Endothelial cell of umbilical vein (primary cell): ENCODE data around the gene PBOV1. TPM values are rescaled to one million over a fixed set of nuclear protein-coding genes. Genes with fewer than 3 reads are reported as not detected.

Experiments used
- BruUV-seq: library from RNA; stranded (reverse); fragments of 400-500 nt; replicated peaks from 2 replicates; lab custom pipeline; 2021; lab: Mats Ljungman, UMichigan
- CTCF ChIA-PET: fragments of 300-600, 350-600 bp; sonication (Branson Sonifier 250); formaldehyde crosslinking; loops from one replicate; lab custom pipeline; 2021; ENCODE audit warnings: antibody characterized with exemption, inconsistent platforms; lab: Charles Lee
- POLR2A ChIA-PET: fragments of 300-600, 350-600 bp; sonication (Branson Sonifier 250); formaldehyde crosslinking; loops from one replicate; lab custom pipeline; 2021; ENCODE audit warnings: antibody characterized with exemption, inconsistent platforms; lab: Charles Lee
- DNase-seq: peaks from one replicate; pipeline ENCODE4 v3.0.0-alpha.2; 2011; ENCODE audit warnings: low read depth, low spot score
- FAIRE-seq: peaks from 2 replicates; lab custom pipeline; 2011; peaks lifted over from hg19 to GRCh38; lab: Jason Lieb, UNC
- H2AFZ ChIP-seq: 2 replicates; pipeline ENCODE4 v1.6.0; 2012; ENCODE audit warnings: low read depth, low read length, control low read depth, inconsistent platforms
- H3K27ac ChIP-seq: 2 replicates; pipeline ENCODE4 v1.5.1; 2011; ENCODE audit warnings: low read depth, mild to moderate bottlenecking, control low read depth, low read length, moderate library complexity; ENCODE audit not compliant: insufficient read depth
- H3K27me3 ChIP-seq, 2 experiments: 2 replicates each; pipeline versions ENCODE4 v1.6.0 to v1.6.1; 2011; ENCODE audit warnings: low read length in 2 of 2, mixed read lengths in 1 of 2; ENCODE audit not compliant: control insufficient read depth in 2 of 2, insufficient read depth in 2 of 2
- H3K36me3 ChIP-seq, 2 experiments: 2 replicates in 1 of 2; 3 replicates in 1 of 2; pipeline ENCODE4 v1.5.1; 2011; ENCODE audit warnings: low read length in 2 of 2, mild to moderate bottlenecking in 1 of 2, moderate library complexity in 1 of 2; ENCODE audit not compliant: control insufficient read depth in 2 of 2, insufficient read depth in 2 of 2; ENCODE audit errors: extremely low read depth in 1 of 2
- H3K4me1 ChIP-seq: 3 replicates; pipeline ENCODE4 v1.5.1; 2011; ENCODE audit warnings: mild to moderate bottlenecking, low read length; ENCODE audit not compliant: control insufficient read depth, insufficient read depth; ENCODE audit errors: extremely low read depth
- H3K4me2 ChIP-seq: 2 replicates; pipeline ENCODE4 v1.6.1; 2011; ENCODE audit warnings: low read length, control low read depth, mixed read lengths; ENCODE audit not compliant: insufficient read depth
- H3K4me3 ChIP-seq, 3 experiments: fragments of 200-600 bp in 1 of 3; sonication (generic), shearing (Covaris generic) in 1 of 3; replicated peaks in 1 of 3; 2 replicates each; pipeline ENCODE4 v1.5.1; 2011 to 2016; ENCODE audit warnings: control low read depth in 3 of 3, low read length in 3 of 3, mild to moderate bottlenecking in 2 of 3, inconsistent platforms in 1 of 3, low read depth in 1 of 3, moderate library complexity in 1 of 3; ENCODE audit not compliant: insufficient read depth in 1 of 3
- H3K79me2 ChIP-seq: 2 replicates; pipeline ENCODE4 v1.6.0; 2012; ENCODE audit warnings: low read length, inconsistent platforms; ENCODE audit not compliant: control insufficient read depth, insufficient read depth
- H3K9ac ChIP-seq: replicated peaks from 2 replicates; pipeline ENCODE3; 2011; ENCODE audit warnings: low read length, control low read depth; ENCODE audit not compliant: insufficient read depth; ENCODE audit errors: extremely low read depth
- H3K9me1 ChIP-seq: replicated peaks from 3 replicates; pipeline ENCODE4 v1.6.0; 2011; ENCODE audit warnings: mild to moderate bottlenecking, low read length; ENCODE audit not compliant: control insufficient read depth, insufficient read depth; ENCODE audit errors: extremely low read depth
- H3K9me3 ChIP-seq: replicated peaks from 2 replicates; pipeline ENCODE4 v1.5.1; 2012; ENCODE audit warnings: low read length, inconsistent platforms; ENCODE audit not compliant: control insufficient read depth, insufficient read depth
- H4K20me1 ChIP-seq: replicated peaks from 2 replicates; pipeline ENCODE3; 2011; ENCODE audit warnings: mild to moderate bottlenecking, low read length; ENCODE audit not compliant: control insufficient read depth, insufficient read depth; ENCODE audit errors: extremely low read depth
- EZH2 ChIP-seq: IDR thresholded peaks from 2 replicates; pipeline ENCODE4 v1.6.1; 2012; ENCODE audit warnings: borderline replicate concordance, low read depth, mild to moderate bottlenecking, moderate library complexity, low read length, inconsistent platforms; ENCODE audit not compliant: severe bottlenecking
- FOS ChIP-seq: IDR thresholded peaks from 2 replicates; pipeline ENCODE4 v1.6.1; 2011; ENCODE audit warnings: mild to moderate bottlenecking, low read length, moderate library complexity, borderline replicate concordance; ENCODE audit not compliant: insufficient read depth
- GATA2 ChIP-seq: IDR thresholded peaks from 2 replicates; pipeline ENCODE4 v1.7.0; 2011; ENCODE audit warnings: low read depth, mild to moderate bottlenecking, moderate library complexity, mixed read lengths, low read length; ENCODE audit not compliant: insufficient read length, insufficient read depth
- JUN ChIP-seq: IDR thresholded peaks from 2 replicates; pipeline ENCODE4 v1.6.1; 2011; ENCODE audit warnings: borderline replicate concordance, low read depth; ENCODE audit not compliant: insufficient read length, insufficient read depth
- MYC ChIP-seq: IDR thresholded peaks from one replicate; pipeline ENCODE4 v1.6.1; 2011; ENCODE audit warnings: mild to moderate bottlenecking, low read depth, low read length
- POLR2A ChIP-seq: IDR thresholded peaks from 2 replicates; pipeline ENCODE4 v1.6.1; 2012; ENCODE audit warnings: low read depth, mild to moderate bottlenecking, control low read depth, low read length
- POLR2AphosphoS5 ChIP-seq: IDR thresholded peaks from 2 replicates; pipeline ENCODE4 v1.6.1; 2012; ENCODE audit warnings: low read depth, mild to moderate bottlenecking, control low read depth, low read length, moderate library complexity; ENCODE audit not compliant: insufficient read depth
- dilution Hi-C: fragments of 300-500 bp; cut with MboI; formaldehyde crosslinking; loops from one replicate; pipeline ENCODE4 v1.15.0; 2019; ENCODE audit warnings: low sequenced_read_pairs; ENCODE audit not compliant: extremely low pct_ligation_motif_present
- intact Hi-C: fragments of 100-400 bp; cut with micrococcal nuclease; formaldehyde crosslinking; loops from one replicate; pipeline ENCODE4 v1.10.0; 2022
- polyA plus RNA-seq, 4 experiments: library from polyadenylated mRNA; depleted of rRNA in 3 of 4; stranded (reverse) in 3 of 4; unstranded in 1 of 4; fragments of >200 nt; gene quantifications; 2 replicates each; pipeline versions ENCODE4 v1.2.1 to v1.2.3, GENCODE V29; 2011 to 2012; ENCODE audit warnings: missing spikeins in 1 of 4
- total RNA-seq: library from RNA; stranded (reverse); gene quantifications from 2 replicates; pipeline ENCODE4 v1.2.3, GENCODE V29; 2021
- TF ChIP-seq, protein P1 (sequence below), 2 donors: IDR thresholded peaks; 1 replicate in 1 of 2; 2 replicates in 1 of 2; pipeline ENCODE4 v1.5.1; 2011; ENCODE audit warnings: low read length in 2 of 2, mild to moderate bottlenecking in 2 of 2, moderate library complexity in 2 of 2, control low read depth in 1 of 2, inconsistent platforms in 1 of 2, low read depth in 1 of 2; ENCODE audit not compliant: insufficient read depth in 1 of 2; ENCODE audit errors: extremely low read depth in 1 of 2
- TF ChIP-seq, protein P2 (sequence below): IDR thresholded peaks from 2 replicates; pipeline ENCODE4 v1.6.1; 2011; ENCODE audit not compliant: insufficient read depth, insufficient read length

PBOV1 gene
- total and polyA plus RNA-seq, 2 donors (not counting 3 experiments of a cell fraction or from before 2014, with no cell fraction given): not detected

DNA sequence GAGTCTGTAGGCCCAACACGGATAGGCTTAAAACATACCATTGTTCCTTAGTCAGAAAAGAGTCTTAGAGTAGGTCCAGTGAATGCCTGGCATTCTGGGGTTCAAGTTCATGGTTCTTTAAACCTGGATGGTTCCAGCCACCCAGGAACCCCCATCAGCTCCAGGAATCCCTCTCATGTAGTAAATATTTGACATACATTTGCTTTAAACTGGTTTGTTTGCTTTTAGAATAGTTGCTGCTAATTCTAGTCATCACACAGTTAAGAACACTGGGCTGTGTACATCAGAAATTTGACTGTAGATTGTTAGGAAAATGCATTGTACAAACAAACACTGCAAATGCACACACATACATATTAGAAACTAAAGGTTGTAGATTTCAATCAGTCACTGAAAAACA is 30.6 kb upstream of the PBOV1 start:
- intact Hi-C loops: no loop called here
- H3K4me1 ChIP-seq: peaks cover 4% of the 10 kb centered on the region
- no peak overlapping the region for H3K4me3 ChIP-seq
- H3K9me3 ChIP-seq: no peaks in the 10 kb centered on the region
- H3K27ac ChIP-seq: no peak overlapping the region
- H3K9me1 ChIP-seq: no peaks in the 10 kb centered on the region
- no peak for DNase-seq
- H3K4me2 ChIP-seq: no peak overlapping the region
- H3K79me2 ChIP-seq: no peaks in the 10 kb centered on the region
- H3K27me3 ChIP-seq: no peaks in the 10 kb centered on the region
- H4K20me1 ChIP-seq: no peaks in the 10 kb centered on the region
- no peaks in the 10 kb centered on the region for H3K36me3 ChIP-seq
- dilution Hi-C loops: no loop called here
- no peak for TF ChIP-seq MYC
- no peak for TF ChIP-seq POLR2AphosphoS5
- ChIA-PET CTCF (no interaction called here), POLR2A (no interaction called here)
- FAIRE-seq: no peak
- H2AFZ ChIP-seq: no peak overlapping the region
- no peak overlapping the region for H3K9ac ChIP-seq
- BruUV-seq: no TSS peak

DNA sequence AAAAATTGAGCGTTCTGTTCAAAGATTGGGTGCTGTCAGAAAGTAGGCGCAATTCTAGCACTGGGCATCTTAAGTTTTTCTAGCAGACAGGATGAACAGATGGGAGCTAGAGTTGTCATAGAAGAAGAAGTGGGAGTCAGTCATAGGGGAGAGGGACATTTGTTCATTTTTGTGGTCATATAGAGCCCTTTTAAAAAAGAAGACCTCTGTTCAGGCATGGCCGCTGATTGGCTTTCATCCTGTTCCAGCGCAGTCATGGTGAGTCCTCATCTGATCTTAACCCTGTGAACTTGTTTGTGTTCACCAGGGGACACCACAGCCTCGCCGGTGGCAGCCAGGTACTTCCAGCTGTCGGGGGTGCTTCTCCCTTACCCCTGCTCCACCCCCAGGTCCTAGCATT is 29.7 kb upstream of the PBOV1 start:
- DNase-seq (no peak), FAIRE-seq (no peak)
- no TSS peak for BruUV-seq
- Histone ChIP-seq H4K20me1 (no peaks in the 10 kb centered on the region), H2AFZ (no peak overlapping the region), H3K27ac (no peak overlapping the region), H3K36me3 (no peaks in the 10 kb centered on the region), H3K9ac (no peak overlapping the region), H3K4me1 (peaks cover 4% of the 10 kb centered on the region), H3K9me1 (no peaks in the 10 kb centered on the region), H3K27me3 (no peaks in the 10 kb centered on the region), H3K4me3 (no peak overlapping the region), H3K9me3 (no peaks in the 10 kb centered on the region), H3K79me2 (no peaks in the 10 kb centered on the region), H3K4me2 (no peak overlapping the region)
- dilution Hi-C loops: no loop called here
- ChIA-PET POLR2A (no interaction called here), CTCF (no interaction called here)
- TF ChIP-seq POLR2A (no peak), JUN (no peak), FOS (no peak), EZH2 (no peak), GATA2 (no peak), POLR2AphosphoS5 (no peak), MYC (no peak)
- TF ChIP-seq, protein P1, sequence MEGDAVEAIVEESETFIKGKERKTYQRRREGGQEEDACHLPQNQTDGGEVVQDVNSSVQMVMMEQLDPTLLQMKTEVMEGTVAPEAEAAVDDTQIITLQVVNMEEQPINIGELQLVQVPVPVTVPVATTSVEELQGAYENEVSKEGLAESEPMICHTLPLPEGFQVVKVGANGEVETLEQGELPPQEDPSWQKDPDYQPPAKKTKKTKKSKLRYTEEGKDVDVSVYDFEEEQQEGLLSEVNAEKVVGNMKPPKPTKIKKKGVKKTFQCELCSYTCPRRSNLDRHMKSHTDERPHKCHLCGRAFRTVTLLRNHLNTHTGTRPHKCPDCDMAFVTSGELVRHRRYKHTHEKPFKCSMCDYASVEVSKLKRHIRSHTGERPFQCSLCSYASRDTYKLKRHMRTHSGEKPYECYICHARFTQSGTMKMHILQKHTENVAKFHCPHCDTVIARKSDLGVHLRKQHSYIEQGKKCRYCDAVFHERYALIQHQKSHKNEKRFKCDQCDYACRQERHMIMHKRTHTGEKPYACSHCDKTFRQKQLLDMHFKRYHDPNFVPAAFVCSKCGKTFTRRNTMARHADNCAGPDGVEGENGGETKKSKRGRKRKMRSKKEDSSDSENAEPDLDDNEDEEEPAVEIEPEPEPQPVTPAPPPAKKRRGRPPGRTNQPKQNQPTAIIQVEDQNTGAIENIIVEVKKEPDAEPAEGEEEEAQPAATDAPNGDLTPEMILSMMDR (IDR thresholded peaks at IDR 0.05; ENCODE audit: extremely low read depth in 1 of 2, insufficient read depth in 1 of 2, low read depth in 1 of 2, low read length in 2 of 2): no peak
- TF ChIP-seq, protein P2, sequence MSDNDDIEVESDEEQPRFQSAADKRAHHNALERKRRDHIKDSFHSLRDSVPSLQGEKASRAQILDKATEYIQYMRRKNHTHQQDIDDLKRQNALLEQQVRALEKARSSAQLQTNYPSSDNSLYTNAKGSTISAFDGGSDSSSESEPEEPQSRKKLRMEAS: no peak
- intact Hi-C loops: no loop called here
